ENCODE measurements around the gene DERL2. TPM values are rescaled to one million over a fixed set of nuclear protein-coding genes. Genes with fewer than 3 reads are reported as not detected.

DERL2 gene
- total and polyA plus RNA-seq, 2 of the 4 experiments (the other 2 are of a cell fraction) = 27.4 to 44.2 TPM

- Histone ChIP-seq H3K4me2 (ENCODE audit: low read depth, low read length) (no peak overlapping the region), H3K4me1 (ENCODE audit: control insufficient read depth, insufficient read depth, low read length) (peaks cover 10% of the 10 kb centered on the region), H3K9ac (ENCODE audit: low read depth, low read length) (no peak overlapping the region), H3K9me3 (ENCODE audit: control insufficient read depth, insufficient read depth, low read length) (no peaks in the 10 kb centered on the region), H2BK20ac (ENCODE audit: low read depth, low read length) (no peak overlapping the region), H2AK5ac (ENCODE audit: low read depth, low read length) (no peak overlapping the region), H3K79me1 (ENCODE audit: low read depth in 1 of 2, low read length in 2 of 2) (no peaks in the 10 kb centered on the region), H3K4ac (ENCODE audit: low read depth, low read length) (no peak overlapping the region), H2BK5ac (ENCODE audit: low read depth, low read length, poor library complexity, severe bottlenecking) (no peak overlapping the region), H4K5ac (ENCODE audit: low read depth, low read length) (no peak overlapping the region), H4K20me1 (ENCODE audit: insufficient read depth, low read length) (no peaks in the 10 kb centered on the region), H2BK120ac (ENCODE audit: low read depth, low read length) (no peak overlapping the region), H3K27me3 (ENCODE audit: control insufficient read depth, insufficient read depth, low read length) (no peaks in the 10 kb centered on the region), H4K91ac (ENCODE audit: insufficient read depth, low read depth, low read length) (no peak overlapping the region), H3K18ac (ENCODE audit: low read depth, low read length) (no peak overlapping the region), H4K8ac (ENCODE audit: low read depth in 2 of 2, low read length in 2 of 2) (no peak overlapping the region), H2BK15ac (ENCODE audit: low read depth, low read length) (0 out of 3 replicates have a peak overlapping the region, but pooled peaks have one; percentile 3), H2AFZ (replicated peaks; ENCODE audit: low read length, poor library complexity) (no peak overlapping the region), H2AK9ac (replicated peaks; ENCODE audit: low read depth, low read length, poor library complexity) (no peak overlapping the region), H3K56ac (ENCODE audit: extremely low read depth, insufficient read depth, low read length) (no peak overlapping the region), H3K14ac (replicated peaks; ENCODE audit: low read depth, low read length) (no peak overlapping the region), H3K4me3 (ENCODE audit: insufficient read depth, low read depth, low read length) (no peak overlapping the region), H3K36me3 (ENCODE audit: control insufficient read depth, insufficient read depth, low read length) (no peaks in the 10 kb centered on the region), H3K27ac (ENCODE audit: insufficient read depth, low read length) (no peak overlapping the region), H3K23ac (ENCODE audit: low read depth, low read length) (no peak overlapping the region), H3K9me1 (ENCODE audit: insufficient read depth, low read length) (peaks cover 7% of the 10 kb centered on the region)
- ATAC-seq (ENCODE audit: low read depth) (no peak), DNase-seq (no peak)
- CTCF ChIA-PET = no interaction called here
- POLR2A ChIA-PET (ENCODE audit: unreplicated experiment) = no interaction called here
- in situ Hi-C loops (cut with MboI; ENCODE audit: low sequenced_read_pairs) = no loop called here
- WGBS, 2 experiments (ENCODE audit: extremely low coverage in 2 of 2, insufficient read length in 1 of 2) = no CpG with 5 or more reads among the region's 5 CpGs
- no TSS peak for BruUV-seq (replicated peaks)
- intact Hi-C loops (cut with micrococcal nuclease) = no loop called here
- TF ChIP-seq FOS (IDR thresholded peaks at IDR 0.05; ENCODE audit: low read depth, low read length) (no peak), BHLHE40 (IDR thresholded peaks at IDR 0.05; ENCODE audit: low read depth, low read length) (no peak), POLR2A (IDR thresholded peaks at IDR 0.05; ENCODE audit: low read depth, low read length) (no peak), MAZ (IDR thresholded peaks at IDR 0.05; ENCODE audit: borderline replicate concordance, low read depth, low read length) (no peak), ELK1 (IDR thresholded peaks at IDR 0.05; ENCODE audit: borderline replicate concordance, low read depth, low read length) (no peak), CTCF (conservative IDR thresholded peaks at IDR 0.05; ENCODE audit: low read depth, low read length) (no peak), RAD21 (IDR thresholded peaks at IDR 0.05; ENCODE audit: low read length) (no peak), NFE2L2 (IDR thresholded peaks at IDR 0.05; ENCODE audit: low read depth, low read length) (no peak), CHD1 (IDR thresholded peaks at IDR 0.05; ENCODE audit: low read depth, low read length) (no peak), RCOR1 (IDR thresholded peaks at IDR 0.05; ENCODE audit: insufficient replicate concordance, low read length) (no peak), MAFK (IDR thresholded peaks at IDR 0.05; ENCODE audit: low read depth, low read length) (no peak), RFX5 (IDR thresholded peaks at IDR 0.05; ENCODE audit: low read depth, low read length) (no peak), SMC3 (IDR thresholded peaks at IDR 0.05; ENCODE audit: low read depth, low read length) (no peak), USF2 (IDR thresholded peaks at IDR 0.05; ENCODE audit: low read depth, low read length) (no peak), MXI1 (IDR thresholded peaks at IDR 0.05; ENCODE audit: borderline replicate concordance, low read depth, low read length) (no peak), CEBPB (IDR thresholded peaks at IDR 0.05; ENCODE audit: low read depth, low read length) (no peak)
- dilution Hi-C loops (cut with HindIII; ENCODE audit: low sequenced_read_pairs, unreplicated experiment) = no loop called here
Observed at GRCh38 chr17:5506307-5506706, 20.3 kb upstream of the DERL2 start.

Data from IMR-90 (cell line).